Femur (tissue), 1 donor: ENCODE data around the gene CS.
A peak's percentile ranks its signal among the peaks of the same experiment; 100 is the strongest.
"Not testable (repeated sequence)": the region's sequence is repeated elsewhere in the genome, so short reads cannot be mapped to it uniquely, and the experiment has no call there.

Source experiments
- DNase-seq: peaks from one replicate; pipeline ENCODE4 v3.0.0-alpha.2; 2017

Gene CS

DNA sequence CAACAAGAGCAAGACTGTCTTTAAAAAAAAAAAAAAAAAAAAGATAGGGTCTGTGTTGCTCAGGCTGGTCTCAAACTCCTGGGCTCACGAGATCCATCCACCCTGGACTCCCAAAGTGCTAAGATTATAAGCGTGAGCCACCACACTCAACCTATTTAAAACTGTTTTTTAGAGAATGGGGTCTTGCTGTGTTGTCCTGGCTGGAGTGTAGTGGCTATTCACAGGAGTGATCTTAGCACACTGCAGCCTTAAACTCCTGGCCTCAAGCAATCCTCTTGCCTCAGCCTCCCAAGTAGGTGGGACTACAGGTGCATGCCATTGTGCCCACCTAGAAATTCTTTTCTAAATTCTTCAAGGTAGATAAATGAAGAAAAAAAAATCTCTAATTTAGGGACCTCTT is 25.8 kb downstream of the CS start:
- DNase-seq: no peak

DNA sequence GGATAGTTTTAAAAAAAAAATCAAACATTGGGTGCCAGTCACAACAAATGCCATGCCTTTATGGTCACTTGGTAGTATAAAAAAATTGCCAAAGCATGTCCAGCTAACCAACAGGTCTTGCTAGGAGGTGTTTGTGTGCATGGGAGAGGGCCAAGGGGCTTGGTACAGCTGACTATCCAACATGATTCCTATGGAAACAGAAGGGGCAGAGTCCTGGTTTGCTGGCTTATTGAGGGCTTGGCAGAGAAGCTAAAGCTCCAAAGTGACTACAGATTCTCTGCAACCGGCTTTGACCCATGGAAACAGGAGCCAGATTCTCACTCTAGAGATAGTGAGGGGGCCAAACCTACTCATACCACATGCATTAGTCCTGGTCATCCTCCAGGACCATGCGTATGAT is 27.7 kb downstream of the CS start:
- not testable (repeated sequence) for DNase-seq

DNA sequence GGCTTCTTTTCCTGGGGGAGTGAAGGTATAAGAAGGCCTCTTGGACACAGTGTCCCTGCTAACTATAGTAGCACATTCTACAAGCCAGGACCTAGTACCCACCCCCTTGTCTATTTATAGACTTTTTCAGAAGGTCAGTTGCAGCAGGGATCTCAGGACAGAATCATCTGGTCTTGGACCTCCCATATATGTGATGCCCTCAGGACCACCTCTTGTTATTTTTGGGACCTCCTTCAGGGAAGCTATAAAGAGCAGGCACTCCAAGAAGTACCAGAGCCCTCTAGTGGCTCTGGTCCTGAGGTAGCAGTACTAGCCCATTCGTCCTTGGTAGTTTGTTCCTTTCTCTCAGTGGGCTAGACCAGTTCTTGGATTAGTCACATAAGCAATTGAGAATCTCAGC is 29.1 kb downstream of the CS start:
- DNase-seq: no peak

DNA sequence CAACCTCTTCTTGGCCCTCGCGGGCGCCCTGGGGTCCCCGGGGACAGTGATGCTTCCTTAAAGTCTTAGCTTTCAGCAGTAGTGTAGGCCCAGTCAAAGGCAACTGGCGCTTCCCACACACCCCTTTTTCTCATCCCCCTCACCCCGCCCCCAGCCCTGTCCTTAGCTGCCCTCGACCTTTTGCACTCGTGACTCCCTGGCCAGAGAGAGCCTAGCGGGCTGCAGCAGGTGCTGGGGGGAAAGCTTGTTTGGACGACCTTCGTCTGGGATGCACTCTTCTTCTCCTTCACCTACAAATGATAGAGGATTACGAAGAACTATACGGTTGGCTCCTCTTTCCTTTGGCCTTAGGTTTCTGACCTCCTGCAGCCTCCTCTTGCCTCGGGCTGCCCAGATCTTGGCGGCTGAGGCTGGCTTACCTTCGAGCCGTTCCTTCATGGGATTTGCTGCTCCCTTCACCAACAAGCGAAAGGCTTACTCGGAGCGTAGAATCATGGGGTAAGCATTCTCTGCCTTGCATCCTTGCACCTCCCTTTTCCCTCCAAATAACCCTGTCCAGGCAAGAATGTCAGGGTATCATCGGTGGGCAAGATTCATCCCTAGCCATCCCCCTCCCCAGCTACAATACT is 32.6 kb downstream of the CS start:
- no peak for DNase-seq

DNA sequence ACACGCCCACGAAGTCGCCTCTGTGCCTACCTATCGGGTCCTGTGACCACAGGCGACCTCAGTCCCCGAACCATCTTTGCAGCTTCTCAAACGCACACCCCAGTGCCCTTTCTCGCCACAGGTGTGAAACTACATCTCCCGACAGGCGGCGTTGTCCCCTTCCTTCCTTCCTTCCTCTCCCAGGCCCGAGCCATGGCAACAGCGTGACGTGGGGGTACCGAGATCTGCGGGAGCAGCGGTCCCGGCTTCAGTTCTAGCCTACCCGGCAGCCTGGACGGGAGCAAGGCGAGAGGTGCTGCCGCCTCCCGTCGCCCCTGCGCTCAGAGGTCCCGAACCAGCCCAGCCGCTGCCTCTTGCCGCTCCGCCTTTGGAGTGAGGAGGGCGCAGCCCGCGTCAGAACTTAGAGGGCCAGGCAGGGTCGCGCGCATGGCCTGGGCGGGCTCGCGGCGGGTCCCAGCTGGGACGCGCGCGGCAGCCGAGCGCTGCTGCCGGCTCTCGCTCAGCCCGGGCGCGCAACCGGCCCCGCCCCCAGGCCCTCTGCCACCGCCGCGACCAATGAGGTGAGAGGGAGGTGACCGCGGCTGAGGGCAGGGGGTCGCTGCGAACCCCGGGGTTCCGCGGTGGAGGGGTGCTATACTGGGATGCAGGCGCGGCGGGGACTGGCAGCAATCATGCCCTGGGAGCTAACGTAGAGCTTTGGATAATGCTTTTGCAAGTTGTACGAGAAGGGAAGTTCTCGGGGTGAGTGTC is 33.3 kb downstream of the CS start, which contains the start of gene COQ10A:
TSS of gene COQ10A (plus strand) at position 250 of the 750 bp plus-strand sequence. CDS start at position 427, 177 bp downstream.
- peak; percentile 93 for DNase-seq

DNA sequence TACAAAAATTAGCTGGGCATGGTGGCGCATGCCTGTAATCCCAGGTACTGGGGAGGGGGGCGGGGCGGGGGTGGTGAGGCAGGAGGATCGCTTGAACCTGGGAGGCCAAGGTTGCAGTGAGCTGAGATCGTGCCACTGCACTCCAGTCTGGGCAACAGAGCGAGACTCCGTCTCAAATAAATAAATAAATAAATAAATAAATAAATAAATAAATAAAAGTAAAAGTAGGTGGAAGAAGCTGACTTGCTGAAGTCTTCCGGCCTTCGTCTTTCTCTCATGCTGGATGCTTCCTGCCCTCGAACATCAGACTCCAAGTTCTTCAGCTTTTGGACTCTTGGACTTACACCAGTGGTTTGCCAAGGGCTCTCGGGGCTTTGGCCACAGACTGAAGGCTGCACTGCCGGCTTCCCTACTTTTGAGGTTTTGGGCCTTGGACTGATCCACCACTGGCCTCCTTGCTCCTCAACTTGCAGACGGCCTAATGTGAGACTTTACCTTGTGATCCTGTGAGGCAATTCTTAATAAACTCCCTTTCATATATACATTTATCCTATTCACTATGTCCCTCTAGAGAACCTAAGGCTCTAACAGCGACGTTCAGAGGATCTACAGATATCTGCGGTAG is 34.0 kb downstream of the CS start:
- not testable (repeated sequence) for DNase-seq

DNA sequence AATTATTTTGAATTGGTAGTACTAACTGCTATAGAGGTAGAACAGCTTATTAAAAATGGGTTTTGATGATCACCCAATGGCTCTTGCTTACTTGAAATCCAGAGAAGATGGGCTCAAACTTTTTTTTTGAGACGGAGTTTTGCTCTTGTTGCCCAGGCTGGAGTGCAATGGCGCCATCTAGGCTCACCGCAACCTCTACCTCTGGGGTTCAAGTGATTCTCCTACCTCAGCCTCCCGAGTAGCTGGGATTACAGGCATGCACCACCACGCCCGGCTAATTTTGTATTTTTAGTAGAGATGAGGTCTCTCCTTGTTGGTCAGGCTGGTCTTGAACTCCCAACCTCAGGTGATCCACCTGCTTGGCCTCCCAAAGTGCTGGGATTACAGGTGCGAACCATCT is 37.2 kb downstream of the CS start:
- DNase-seq: not testable (repeated sequence)

DNA sequence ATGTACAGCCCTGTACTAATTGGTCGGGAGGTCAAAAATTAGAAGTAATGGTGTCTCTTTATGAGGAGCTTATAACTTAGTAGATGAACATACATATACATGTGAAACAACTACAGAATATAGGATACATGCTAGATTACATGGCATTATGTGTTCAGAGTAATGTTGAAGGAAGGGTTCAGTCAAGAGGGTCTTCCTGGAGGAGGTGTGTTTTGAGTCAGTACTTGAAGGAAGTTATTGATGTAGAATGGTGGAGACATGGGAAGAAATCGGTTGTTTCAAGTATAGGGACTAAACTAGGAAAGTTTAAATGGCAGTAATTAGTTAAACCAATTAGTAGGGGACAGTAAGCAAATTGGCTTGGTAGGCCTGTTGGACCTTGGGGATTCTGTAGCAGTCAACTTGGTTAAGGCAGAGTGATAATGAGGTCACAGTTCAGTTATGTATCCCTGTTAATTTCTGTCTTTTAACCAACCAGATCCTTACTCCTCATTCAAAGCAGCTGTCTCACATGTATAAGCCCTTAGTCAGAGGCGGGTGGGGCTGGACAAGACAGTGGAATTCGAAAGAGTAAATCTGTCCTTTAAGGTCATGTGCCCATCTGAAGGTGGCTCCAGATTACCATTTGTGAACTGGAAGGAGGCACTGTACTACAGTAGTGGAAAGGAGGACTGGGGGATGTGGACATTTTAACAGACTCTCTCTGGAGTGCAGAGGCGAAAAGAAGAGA is 38.5 kb downstream of the CS start:
- no peak for DNase-seq

DNA sequence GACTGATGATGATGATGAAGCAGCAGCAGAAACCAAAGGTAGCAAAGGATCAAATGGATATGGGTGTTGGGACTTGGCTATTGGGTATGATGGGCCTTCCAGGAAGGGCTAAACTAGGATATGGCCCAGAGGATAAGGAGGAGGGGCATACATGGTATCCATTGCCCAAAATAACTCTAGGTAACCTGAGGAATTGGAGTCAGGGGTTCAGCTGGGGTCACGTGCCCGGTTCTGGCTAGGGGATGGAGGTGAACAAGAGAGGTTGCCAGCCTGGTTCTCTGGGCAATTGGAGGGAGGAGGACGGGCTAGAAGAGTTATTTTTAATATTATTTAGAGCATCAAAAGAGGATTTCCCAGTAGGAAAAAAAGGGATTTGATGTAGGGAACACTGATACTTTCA is 39.2 kb downstream of the CS start:
- DNase-seq: no peak

DNA sequence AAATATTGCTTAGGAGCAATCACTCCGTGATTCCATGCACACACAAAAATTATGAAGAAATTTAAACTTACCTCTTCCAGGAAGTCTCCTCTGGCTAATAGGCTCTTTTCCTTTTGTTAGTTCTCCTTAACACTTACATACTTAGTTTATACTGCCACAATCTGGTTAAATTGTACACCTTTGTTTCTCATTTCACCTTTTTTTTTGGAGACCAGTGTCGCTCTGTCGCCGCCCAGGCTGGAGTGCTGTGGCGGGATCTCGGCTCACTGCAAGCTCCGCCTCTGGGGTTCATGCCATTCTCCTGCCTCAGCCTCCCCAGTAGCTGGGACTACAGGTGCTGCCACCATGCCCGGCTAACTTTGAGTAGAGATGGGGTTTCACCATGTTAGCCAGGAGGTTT is 39.8 kb downstream of the CS start:
- DNase-seq: no peak

DNA sequence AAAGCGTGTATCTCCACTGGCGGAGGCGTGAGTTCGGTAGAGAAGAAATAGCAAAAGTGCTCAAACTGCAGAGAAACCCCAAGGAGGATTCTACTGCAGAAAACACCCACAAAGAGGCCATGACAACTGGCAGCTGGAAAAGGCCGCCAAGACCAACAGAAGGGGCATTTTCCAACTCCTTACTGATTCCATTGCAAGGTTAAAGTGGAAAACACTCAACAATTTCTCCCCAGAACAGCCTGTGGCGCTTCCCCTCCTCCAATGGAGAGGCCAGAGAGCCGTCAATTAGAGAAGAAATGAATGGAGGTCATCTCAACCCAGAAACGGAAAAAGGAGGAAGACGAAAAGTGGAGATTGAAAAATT is 41.3 kb downstream of the CS start:
- DNase-seq: no peak

DNA sequence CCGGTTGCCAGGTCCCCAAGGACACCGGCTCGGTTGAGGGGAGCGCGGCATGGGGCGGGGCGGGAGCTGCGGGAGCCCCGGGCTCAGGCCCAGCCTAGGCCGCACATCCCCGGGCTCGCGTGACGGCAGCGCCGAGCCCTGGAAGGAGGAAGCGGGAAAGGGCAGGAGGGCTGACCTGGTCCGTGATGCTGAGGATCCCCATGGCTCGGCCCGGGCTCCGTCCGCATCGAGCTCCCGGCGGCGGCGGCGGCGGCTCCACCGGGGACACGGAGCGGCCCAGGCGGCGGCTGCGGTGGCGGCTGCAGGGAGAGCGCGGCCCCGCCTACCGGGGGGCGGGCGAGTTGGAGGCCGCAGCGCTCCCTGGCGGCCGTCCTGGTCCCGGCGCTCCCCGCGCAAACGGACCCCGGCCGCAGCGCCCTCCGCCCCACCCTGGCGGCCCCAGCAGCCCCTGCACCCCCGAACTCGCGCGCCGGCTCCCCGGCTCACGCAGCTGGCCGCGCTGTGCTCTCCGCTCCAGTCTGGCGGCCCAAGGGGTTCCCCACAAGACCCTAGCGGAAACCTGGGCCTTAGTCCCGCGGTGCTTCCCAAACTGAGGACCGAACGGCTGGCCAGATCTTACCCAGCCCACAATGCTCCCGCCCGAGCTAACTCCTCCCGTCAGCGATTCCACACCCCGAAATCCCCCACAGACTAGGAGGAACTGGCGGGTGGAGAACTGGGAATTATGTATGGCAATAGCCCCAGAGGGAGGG is 41.9 kb downstream of the CS start, which contains the start of gene ANKRD52:
TSS of gene ANKRD52 (minus strand) at position 317 of the 752 bp plus-strand sequence. CDS start at position 202, 115 bp downstream.
- peak; percentile 86 for DNase-seq

DNA sequence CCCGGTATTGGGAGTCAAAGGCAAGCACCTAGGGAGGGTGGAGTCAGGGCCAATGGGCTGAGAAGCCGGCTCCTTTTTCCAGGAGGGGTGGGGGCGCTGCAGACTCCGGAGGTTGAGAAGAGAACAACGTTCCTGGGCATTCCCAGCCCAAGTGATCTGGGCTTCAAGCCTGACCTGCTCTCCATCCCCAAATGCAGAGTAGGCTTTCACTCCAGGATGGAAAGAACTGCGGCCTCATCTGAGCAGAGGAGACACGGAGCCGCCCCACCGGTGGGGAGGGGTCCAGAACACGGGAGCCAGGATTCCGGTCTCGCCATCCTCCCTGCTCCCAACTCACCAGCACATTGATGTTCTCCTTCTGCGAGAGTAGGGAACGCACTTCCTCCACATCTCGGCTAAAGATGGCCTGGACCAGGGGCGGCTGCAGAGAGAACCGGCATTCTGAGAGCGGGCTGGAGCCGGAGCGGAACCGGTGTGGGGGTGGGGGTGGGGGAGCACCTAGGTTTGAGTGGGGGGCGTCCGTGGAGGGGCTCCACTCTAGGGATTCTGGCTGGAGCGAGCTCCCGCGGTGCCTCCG is 42.6 kb downstream of the CS start:
- no peak for DNase-seq

DNA sequence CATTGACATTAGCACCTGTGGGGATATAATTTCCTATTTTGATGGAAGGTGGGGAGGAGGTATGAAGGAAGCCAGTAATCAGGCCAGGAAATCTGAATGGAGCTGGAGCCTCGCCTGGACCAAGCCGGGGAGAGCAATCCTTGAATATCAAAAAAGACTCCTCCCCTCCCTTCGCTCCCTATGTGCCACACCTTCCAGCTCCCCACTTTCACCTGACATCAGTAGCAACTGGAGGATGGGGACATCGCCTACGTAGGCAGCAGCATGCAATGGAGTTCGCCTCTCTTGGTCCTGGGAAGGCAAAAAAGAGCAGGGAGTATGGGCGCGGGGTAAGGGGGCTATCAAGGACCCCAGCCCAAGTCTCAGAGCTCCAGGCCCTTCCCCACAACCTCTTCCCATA is 43.1 kb downstream of the CS start:
- no peak for DNase-seq

DNA sequence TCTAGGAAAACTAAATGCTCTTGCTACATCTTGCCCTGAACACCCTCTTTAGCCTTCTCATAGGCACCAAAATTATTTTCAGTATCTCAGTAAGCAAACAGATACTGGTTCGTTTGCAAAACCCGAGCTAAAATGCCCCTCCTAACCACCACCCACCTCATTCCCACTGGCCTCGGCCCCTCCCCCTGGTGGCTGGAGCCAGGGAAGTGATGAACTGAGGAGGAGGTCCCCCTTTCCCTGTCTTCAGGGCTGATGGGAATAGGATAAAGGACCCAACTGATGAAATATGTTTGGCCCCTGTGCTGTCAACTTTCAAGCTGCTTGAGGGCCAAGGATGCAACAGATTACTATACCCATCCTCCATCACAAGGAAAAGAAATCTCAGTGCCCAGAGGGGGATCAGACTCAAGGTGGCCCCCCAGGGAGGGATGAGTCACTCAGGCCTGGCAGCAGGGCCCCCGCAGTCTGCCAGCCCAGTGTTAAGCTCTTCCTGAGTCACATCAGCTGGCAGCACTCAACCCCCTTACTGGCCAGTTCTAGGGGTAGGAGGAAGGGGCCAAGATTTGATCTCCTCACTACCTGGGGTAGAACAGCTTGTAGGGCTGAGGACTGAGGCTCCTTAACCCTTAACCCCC is 43.7 kb downstream of the CS start:
- no peak for DNase-seq

DNA sequence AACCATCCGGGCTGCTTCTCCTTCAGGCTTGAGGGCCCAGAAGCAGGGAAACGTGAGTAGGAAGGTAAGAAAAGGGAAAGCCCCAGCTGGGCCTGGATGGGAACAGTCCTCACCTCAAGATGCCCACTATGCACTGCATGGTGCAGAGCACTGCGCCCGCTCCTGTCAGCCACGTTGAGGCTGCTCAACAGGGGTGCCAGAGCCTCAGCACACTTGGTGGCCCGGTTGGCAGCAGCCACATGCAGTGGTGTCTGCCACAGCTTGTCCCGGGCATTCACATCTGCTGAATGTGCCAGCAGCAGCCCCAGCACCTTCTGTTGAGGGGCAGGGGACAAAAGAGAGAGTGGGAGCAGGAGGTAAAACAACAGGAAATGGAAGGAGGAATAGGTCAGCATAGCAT is 44.5 kb downstream of the CS start:
- no peak for DNase-seq

DNA sequence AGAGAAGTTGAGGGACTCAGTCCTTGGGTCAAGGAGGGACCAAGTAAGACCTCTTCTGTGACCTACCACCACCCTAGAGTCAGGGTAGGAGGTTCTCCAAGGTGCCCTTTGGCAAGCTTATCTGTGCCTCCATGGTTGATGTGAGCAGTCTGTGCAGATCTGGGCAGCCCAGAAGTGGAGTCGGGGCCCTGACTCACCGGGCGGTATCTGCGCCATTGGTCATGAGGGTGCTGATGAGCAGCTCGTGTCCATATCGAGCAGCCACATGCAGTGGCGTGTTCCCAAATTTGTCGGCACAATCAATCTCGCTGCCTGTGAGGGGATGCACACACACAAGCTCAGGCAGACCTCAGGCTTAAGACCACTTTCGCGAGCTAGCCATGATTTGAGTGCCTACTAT is 47.0 kb downstream of the CS start:
- no peak for DNase-seq

DNA sequence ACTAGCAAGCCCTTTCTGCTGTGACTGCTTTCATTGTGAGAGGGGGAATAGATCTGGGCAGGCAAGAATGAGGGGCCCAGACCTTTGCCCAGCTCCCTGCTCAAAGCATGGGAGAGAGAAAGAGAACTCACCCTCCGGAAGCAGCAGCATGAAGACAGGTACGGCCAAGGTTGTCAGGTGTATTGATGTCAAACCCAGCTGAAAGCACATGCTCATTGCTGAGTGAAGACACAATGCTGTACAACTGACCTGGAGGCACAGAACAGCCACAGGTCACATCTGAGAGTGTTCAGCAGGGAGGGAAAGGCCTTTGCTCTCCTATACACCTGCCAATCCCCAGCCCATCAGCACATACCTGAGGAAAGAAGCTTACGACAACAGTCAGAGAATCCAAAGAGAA is 47.5 kb downstream of the CS start:
- no peak for DNase-seq

DNA sequence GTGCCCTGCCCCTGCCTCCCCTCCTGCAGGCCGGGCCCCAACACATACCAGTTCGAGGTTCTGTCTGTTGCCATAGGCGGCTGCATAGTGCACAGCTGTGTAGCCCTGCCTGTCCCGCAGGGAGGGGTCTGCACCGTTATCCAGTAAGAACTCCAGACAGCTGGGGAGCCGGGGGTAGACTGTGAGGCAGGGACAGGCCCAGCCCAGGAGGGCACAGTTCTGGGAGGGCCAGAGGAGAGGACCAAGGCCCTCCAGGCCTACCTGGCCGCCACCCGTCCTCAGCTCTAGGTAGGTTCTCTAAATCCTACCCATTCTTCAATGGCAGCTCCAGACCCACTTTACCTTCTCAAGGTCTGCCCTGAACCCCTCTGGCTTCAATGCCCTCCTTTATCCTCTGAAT is 51.4 kb downstream of the CS start:
- DNase-seq: no peak

DNA sequence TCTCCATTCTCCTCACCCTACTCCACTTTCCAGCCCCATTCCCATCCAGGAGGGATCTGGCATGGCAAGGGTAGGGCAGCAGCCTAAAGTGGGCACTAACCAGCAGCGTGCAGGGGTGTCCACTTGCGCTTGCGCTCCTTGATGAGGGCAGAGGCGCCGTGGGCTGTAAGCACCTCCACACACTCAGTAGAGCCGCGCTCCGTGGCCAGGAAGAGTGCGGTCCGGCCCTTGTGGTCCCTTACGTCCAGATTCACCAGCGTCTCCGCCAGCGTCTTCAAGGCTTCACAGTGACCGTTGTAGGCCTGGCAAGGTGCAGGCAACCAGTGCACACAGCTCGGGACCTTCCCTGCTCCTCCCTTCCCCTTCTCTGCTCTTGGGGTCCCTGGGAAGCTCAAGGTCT is 52.2 kb downstream of the CS start:
- no peak for DNase-seq

DNA sequence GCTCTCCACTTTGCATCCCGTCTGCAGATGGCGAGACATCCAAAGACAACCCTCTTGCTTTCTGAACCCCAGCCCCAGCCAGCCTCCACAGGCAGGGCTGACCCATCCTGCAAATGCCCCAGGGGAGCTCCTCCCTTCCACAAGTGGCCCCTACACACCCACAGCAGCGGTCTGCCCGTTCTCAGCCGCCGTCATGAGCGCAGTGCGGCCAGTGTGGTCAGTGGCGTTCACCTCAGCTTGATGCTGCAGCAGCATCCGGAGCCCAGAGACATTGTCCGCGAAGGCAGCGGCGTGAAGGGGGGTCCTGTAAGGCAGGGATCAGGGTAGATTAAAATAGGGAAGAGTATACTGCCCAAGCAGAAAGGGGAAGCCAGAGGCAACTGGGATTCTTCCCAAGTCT is 55.6 kb downstream of the CS start:
- DNase-seq: no peak

DNA sequence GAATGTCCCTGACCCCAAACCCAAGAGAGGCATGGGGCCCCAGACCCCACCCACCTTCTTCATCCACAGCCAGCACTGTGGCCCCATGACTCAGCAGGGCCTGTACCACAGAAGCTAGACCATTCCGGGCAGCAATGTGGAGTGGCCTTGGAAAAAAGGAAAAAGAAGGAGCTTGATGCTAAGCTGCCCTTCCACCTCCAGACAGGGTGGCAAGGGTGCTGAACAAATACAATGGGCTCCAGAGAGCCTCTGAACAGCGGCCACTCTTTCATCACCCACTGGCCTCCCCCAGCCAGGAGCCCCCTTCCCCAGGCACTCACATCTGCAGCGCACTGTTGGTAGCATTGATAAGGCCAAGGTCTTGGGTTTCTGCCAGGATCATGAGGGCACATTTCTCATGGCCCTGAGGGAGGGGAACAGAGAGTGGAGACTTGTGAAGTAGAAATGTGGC is 56.4 kb downstream of the CS start:
- DNase-seq: no peak
